ENCODE results near the gene SBNO1.

GRCh38 chr12:123263196-123263817 lies 101.3 kb downstream of the SBNO1 start:
- TF ChIP-seq EP300 (IDR thresholded peaks at IDR 0.05) (no peak), POLR2A (IDR thresholded peaks at IDR 0.05) (no peak)

Measured in tibial nerve (tissue), 3 donors.